Gastroesophageal sphincter (tissue), 4 donors: ENCODE measurements around the gene CDKN1B. TPM values are rescaled to one million over a fixed set of nuclear protein-coding genes. Genes with fewer than 3 reads are reported as not detected.
A peak's percentile ranks its signal among the peaks of the same experiment; 100 is the strongest.
"Not testable (repeated sequence)": the region's sequence is repeated elsewhere in the genome, so short reads cannot be mapped to it uniquely, and the experiment has no call there.

Source experiments
- ATAC-seq: fragments of 150-250 bp; one replicate; pipeline ENCODE4 v1.9.1; 2016; ENCODE audit warnings: mild to moderate bottlenecking, moderate library complexity
- H3K27ac ChIP-seq, 4 donors: fragments of 200-600 bp; sonication (generic) in 3 of 4; 1 replicate in 3 of 4; 2 replicates in 1 of 4; pipeline ENCODE4 v1.5.1; 2016 to 2019
- H3K27me3 ChIP-seq: fragments of 200-600 bp; sonication (generic); one replicate; pipeline ENCODE4 v1.5.1; 2019
- H3K36me3 ChIP-seq, 2 donors: fragments of 200-600 bp; sonication (generic); one replicate each; pipeline ENCODE4 v1.5.1; 2019; ENCODE audit warnings: control low read depth in 1 of 2
- H3K4me1 ChIP-seq, 3 donors: fragments of 200-600 bp; sonication (generic); 1 replicate in 2 of 3; 2 replicates in 1 of 3; pipeline ENCODE4 v1.5.1; 2016 to 2019; ENCODE audit warnings: control low read depth in 2 of 3
- H3K4me3 ChIP-seq, 2 donors: fragments of 200-600 bp; sonication (generic); one replicate each; pipeline ENCODE4 v1.5.1; 2019; ENCODE audit warnings: mild to moderate bottlenecking in 1 of 2, moderate library complexity in 1 of 2
- H3K9me3 ChIP-seq, 3 donors: fragments of 200-600 bp; sonication (generic); one replicate each; pipeline ENCODE4 v1.5.1; 2017 to 2019; ENCODE audit warnings: control low read depth in 2 of 3
- CTCF ChIP-seq, 4 experiments: fragments of 200-600 bp in 2 of 4; fragments of 450-650 bp in 2 of 4; sonication (generic) in 1 of 4; IDR thresholded peaks; one replicate each; pipeline ENCODE4 v1.5.1; 2017 to 2019; ENCODE audit warnings: antibody characterized with exemption in 4 of 4, mild to moderate bottlenecking in 2 of 4, moderate library complexity in 2 of 4
- EP300 ChIP-seq: sonication (generic); formaldehyde crosslinking; IDR thresholded peaks from one replicate; pipeline ENCODE4 v1.6.1; 2017; ENCODE audit warnings: antibody characterized with exemption, mild to moderate bottlenecking
- POLR2A ChIP-seq, 2 donors: fragments of 450-650 bp; IDR thresholded peaks; one replicate each; pipeline ENCODE4 v1.6.1; 2017; ENCODE audit warnings: antibody characterized with exemption in 2 of 2, mild to moderate bottlenecking in 2 of 2, moderate library complexity in 1 of 2
- POLR2AphosphoS5 ChIP-seq: sonication (generic); formaldehyde crosslinking; IDR thresholded peaks from one replicate; pipeline ENCODE4 v1.6.1; 2017; ENCODE audit warnings: antibody characterized with exemption
- WGBS, 2 donors: methylation state at CpG; one replicate each; pipeline ENCODE4 v1.1.5; 2018; ENCODE audit warnings: low coverage in 1 of 2; 5-methylcytosine and 5-hydroxymethylcytosine counted together
- total RNA-seq, 4 donors: library from RNA; depleted of rRNA; stranded (reverse); fragments of >200 nt; gene quantifications; one replicate each; pipeline ENCODE4 v1.1.0, GENCODE V29; 2016

The CDKN1B gene
- total RNA-seq, 4 donors from 2014 or later: 62.6 to 103 (median 73.0) TPM

GRCh38 chr12:12736759-12737676, 19.9 kb downstream of the CDKN1B start:
- 28 to 36% methylated on average over 8 to 9 of the region's 9 CpGs for WGBS, 2 donors
- no peaks in the 10 kb centered on the region for H3K36me3 ChIP-seq
- no peaks in the 10 kb centered on the region for H3K27me3 ChIP-seq
- TF ChIP-seq POLR2A (IDR thresholded peaks at IDR 0.05) (no peak), POLR2AphosphoS5 (peak; percentile 12), CTCF (IDR thresholded peaks at IDR 0.05) (peak; percentile 43 to 74 (median 48))
- H3K9me3 ChIP-seq: no peaks in the 10 kb centered on the region
- peak overlapping the region in 3 of 4 donors; percentile 56 to 66 (median 57) for H3K27ac ChIP-seq
- ATAC-seq: peak; percentile 69
- H3K4me3 ChIP-seq: no peak overlapping the region
- H3K4me1 ChIP-seq: peaks cover 0 to 30% (median 7%) of the 10 kb centered on the region in 3 donors

GRCh38 chr12:12738152-12738551, 21.0 kb downstream of the CDKN1B start:
- H3K36me3 ChIP-seq, H3K9me3 ChIP-seq, H3K27me3 ChIP-seq, ATAC-seq, H3K4me3 ChIP-seq, H3K27ac ChIP-seq: not testable (repeated sequence)
- peaks cover 0 to 30% (median 7%) of the 10 kb centered on the region in 3 donors for H3K4me1 ChIP-seq
- 80 to 83% methylated on average over 1 to 2 of the region's 2 CpGs for WGBS, 2 donors

GRCh38 chr12:12741660-12742059, 24.5 kb downstream of the CDKN1B start:
- TF ChIP-seq POLR2AphosphoS5 (no peak), POLR2A (IDR thresholded peaks at IDR 0.05) (no peak), CTCF (IDR thresholded peaks at IDR 0.05) (no peak), EP300 (no peak)
- H3K9me3 ChIP-seq: no peaks in the 10 kb centered on the region
- peaks cover 0 to 9% (median 6%) of the 10 kb centered on the region in 3 donors for H3K4me1 ChIP-seq
- peak overlapping the region in 2 of 4 donors; percentile 2 to 17 for H3K27ac ChIP-seq
- ATAC-seq: no peak
- WGBS, 2 donors: 6 to 15% methylated on average over 3 of the region's 3 CpGs
- H3K27me3 ChIP-seq: no peaks in the 10 kb centered on the region
- no peaks in the 10 kb centered on the region for H3K36me3 ChIP-seq
- no peak overlapping the region for H3K4me3 ChIP-seq

- TF ChIP-seq CTCF (IDR thresholded peaks at IDR 0.05) (no peak), EP300 (no peak)
- Histone ChIP-seq H3K27ac (no peak overlapping the region), H3K27me3 (no peaks in the 10 kb centered on the region), H3K4me1 (peaks cover 0 to 6% (median 0%) of the 10 kb centered on the region in 3 donors), H3K36me3 (no peaks in the 10 kb centered on the region), H3K9me3 (no peaks in the 10 kb centered on the region), H3K4me3 (no peak overlapping the region)
- ATAC-seq: no peak
- WGBS, 2 donors: 90 to 94% methylated on average over 5 to 8 of the region's 8 CpGs
Observed at GRCh38 chr12:12744546-12745305, 27.6 kb downstream of the CDKN1B start.

- no peak for ATAC-seq
- 79 to 81% methylated on average over 5 to 6 of the region's 7 CpGs for WGBS, 2 donors
Observed at GRCh38 chr12:12745576-12746211, 28.5 kb downstream of the CDKN1B start.

More at GRCh38 chr12:12745576-12746211, 28.5 kb downstream of the CDKN1B start:
- H3K4me1 ChIP-seq: peaks cover 0 to 6% (median 0%) of the 10 kb centered on the region in 3 donors
- no peaks in the 10 kb centered on the region for H3K27me3 ChIP-seq
- TF ChIP-seq CTCF (IDR thresholded peaks at IDR 0.05) (no peak), POLR2A (IDR thresholded peaks at IDR 0.05) (no peak), POLR2AphosphoS5 (no peak), EP300 (no peak)
- H3K9me3 ChIP-seq: no peaks in the 10 kb centered on the region
- no peak overlapping the region for H3K4me3 ChIP-seq
- no peak overlapping the region for H3K27ac ChIP-seq
- no peaks in the 10 kb centered on the region for H3K36me3 ChIP-seq
